Left lung (tissue), 10 donors: ENCODE results near the gene DDAH1. TPM values are rescaled to one million over a fixed set of nuclear protein-coding genes. Genes with fewer than 3 reads are reported as not detected.

ENCODE experiments used
- ATAC-seq: fragments of 200-7000 bp; cut with Tn5 transposase; one replicate; pipeline ENCODE4 v1.9.1; 2020; ENCODE audit warnings: moderate library complexity
- DNase-seq, 4 donors: peaks; one replicate each; pipeline ENCODE4 v3.0.0-alpha.2; 2013 to 2020
- H3K27ac ChIP-seq, 2 donors: fragments of 200-600 bp; sonication (generic) in 1 of 2; one replicate each; pipeline versions ENCODE4 v1.5.0 to v1.8.0; 2020 to 2021
- H3K27me3 ChIP-seq, 2 donors: fragments of 200-600 bp; sonication (generic) in 1 of 2; one replicate each; pipeline versions ENCODE4 v1.5.0 to v1.8.0; 2020 to 2021
- H3K36me3 ChIP-seq, 2 donors: fragments of 200-600 bp; sonication (generic) in 1 of 2; one replicate each; pipeline versions ENCODE4 v1.5.0 to v1.8.0; 2020 to 2021
- H3K4me1 ChIP-seq, 2 donors: fragments of 200-600 bp; one replicate each; pipeline ENCODE4 v1.8.0; 2021
- H3K4me3 ChIP-seq, 2 donors: fragments of 200-600 bp; sonication (generic) in 1 of 2; one replicate each; pipeline versions ENCODE4 v1.5.0 to v1.8.0; 2020 to 2021; ENCODE audit warnings: mild to moderate bottlenecking in 1 of 2
- H3K9me3 ChIP-seq, 2 donors: fragments of 200-600 bp; sonication (generic) in 1 of 2; one replicate each; pipeline versions ENCODE4 v1.5.0 to v1.8.0; 2020 to 2021
- intact Hi-C, 2 donors: fragments of 100-400 bp; cut with DNase I; formaldehyde crosslinking; loops; one replicate each; pipeline versions ENCODE4 v1.11.2 to v1.14.2; 2022
- polyA plus RNA-seq, 6 donors: library from polyadenylated mRNA; unstranded; fragments of 120-200 nt; gene quantifications; one replicate each; pipeline ENCODE4 v1.2.1, GENCODE V29; 2013; ENCODE audit not compliant: insufficient read length in 6 of 6
- total RNA-seq, 2 donors: library from RNA; stranded (reverse); fragmentation: NEBNext Ultra II Directional; extraction: Animal tissue kit (Norgen Biotek cat#: 25700); gene quantifications; one replicate each; pipeline ENCODE4 v1.2.1, GENCODE V29; 2021
- TF ChIP-seq, protein P1 (sequence below), 2 donors: fragments of 200-600 bp; sonication (generic) in 1 of 2; IDR thresholded peaks; one replicate each; pipeline versions ENCODE4 v1.5.0 to v1.8.0; 2021; ENCODE audit warnings: antibody characterized with exemption in 2 of 2
- donor health status: DM: no; HTN: yes; CAD: no.
- donor health status: DM: no; HTN: no; CAD: no.

The DDAH1 gene
- total and polyA plus RNA-seq, 8 donors = 71.5 to 121 (median 89.8) TPM

DNA sequence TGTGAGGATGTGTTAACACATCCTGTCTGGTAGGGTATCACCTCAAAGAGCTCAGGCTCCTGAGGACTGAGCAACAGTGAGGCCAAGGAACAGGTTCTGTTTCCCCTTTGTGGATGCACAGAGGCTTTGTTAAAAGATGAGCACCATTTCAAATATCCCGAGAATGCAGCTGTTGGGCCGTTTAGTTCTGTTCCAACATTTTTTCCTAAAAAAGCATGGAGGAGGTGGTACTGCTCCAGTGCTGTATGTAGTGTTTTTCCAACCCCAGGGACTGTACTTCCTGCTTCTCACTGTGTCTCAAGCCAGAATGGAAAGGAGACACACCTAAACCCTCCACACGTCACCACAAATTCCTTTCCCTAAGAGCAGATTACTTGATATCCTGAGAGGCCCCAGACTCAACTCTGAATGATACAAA lies 134.7 kb downstream of the DDAH1 start:
- Histone ChIP-seq H3K4me1 (peaks cover 20 to 36% of the 10 kb centered on the region in 2 donors), H3K36me3 (no peaks in the 10 kb centered on the region), H3K4me3 (no peak overlapping the region), H3K27ac (peak overlapping the region; percentile 76 to 82), H3K9me3 (peaks cover 0 to 5% of the 10 kb centered on the region in 2 donors), H3K27me3 (no peaks in the 10 kb centered on the region)
- DNase-seq = peak in 1 of 4 donors; percentile 41
- ATAC-seq = peak; percentile 80
- TF ChIP-seq, protein P1, sequence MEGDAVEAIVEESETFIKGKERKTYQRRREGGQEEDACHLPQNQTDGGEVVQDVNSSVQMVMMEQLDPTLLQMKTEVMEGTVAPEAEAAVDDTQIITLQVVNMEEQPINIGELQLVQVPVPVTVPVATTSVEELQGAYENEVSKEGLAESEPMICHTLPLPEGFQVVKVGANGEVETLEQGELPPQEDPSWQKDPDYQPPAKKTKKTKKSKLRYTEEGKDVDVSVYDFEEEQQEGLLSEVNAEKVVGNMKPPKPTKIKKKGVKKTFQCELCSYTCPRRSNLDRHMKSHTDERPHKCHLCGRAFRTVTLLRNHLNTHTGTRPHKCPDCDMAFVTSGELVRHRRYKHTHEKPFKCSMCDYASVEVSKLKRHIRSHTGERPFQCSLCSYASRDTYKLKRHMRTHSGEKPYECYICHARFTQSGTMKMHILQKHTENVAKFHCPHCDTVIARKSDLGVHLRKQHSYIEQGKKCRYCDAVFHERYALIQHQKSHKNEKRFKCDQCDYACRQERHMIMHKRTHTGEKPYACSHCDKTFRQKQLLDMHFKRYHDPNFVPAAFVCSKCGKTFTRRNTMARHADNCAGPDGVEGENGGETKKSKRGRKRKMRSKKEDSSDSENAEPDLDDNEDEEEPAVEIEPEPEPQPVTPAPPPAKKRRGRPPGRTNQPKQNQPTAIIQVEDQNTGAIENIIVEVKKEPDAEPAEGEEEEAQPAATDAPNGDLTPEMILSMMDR (IDR thresholded peaks at IDR 0.05) = no peak
- intact Hi-C loops = no loop called here

DNA sequence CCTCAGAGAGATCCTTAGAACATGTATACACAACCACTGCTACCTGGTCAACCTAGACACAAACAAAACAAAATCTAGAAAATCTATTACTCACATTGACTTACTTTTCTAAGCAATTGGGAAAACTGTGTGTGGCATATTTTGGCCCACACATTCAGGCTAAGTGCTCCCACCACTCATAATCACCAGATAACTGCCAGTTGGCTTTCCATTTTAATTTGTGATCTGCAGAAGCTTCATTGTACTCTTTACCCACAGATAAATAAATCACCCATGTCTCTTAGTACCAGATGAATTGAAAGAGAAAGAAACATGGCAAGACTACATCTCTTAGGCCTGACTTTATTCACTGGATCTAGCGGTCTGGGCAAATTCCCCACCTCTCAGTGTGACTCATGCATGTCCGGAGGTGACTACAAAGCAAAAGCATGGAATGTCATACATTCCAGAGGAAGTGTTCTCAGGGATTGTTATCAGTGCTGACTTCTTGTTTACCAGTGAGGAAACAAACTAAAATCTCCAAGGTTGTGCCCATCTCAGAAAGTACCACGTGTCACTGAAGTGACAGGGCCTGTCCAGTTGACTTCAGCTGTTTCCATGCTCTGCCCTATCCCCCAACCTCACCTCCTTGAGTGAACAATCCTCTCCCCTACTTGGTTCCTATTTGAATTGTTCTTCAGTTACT lies 136.1 kb downstream of the DDAH1 start:
- TF ChIP-seq, protein P1 (IDR thresholded peaks at IDR 0.05) = no peak
- intact Hi-C loops = no loop called here
- Histone ChIP-seq H3K4me3 (no peak overlapping the region), H3K4me1 (peaks cover 20 to 36% of the 10 kb centered on the region in 2 donors), H3K36me3 (no peaks in the 10 kb centered on the region), H3K27me3 (no peaks in the 10 kb centered on the region), H3K27ac (peak overlapping the region; percentile 76 to 82), H3K9me3 (peaks cover 0 to 3% of the 10 kb centered on the region in 2 donors)
- peak; percentile 82 for ATAC-seq
- peak in 1 of 4 donors; percentile 44 for DNase-seq

DNA sequence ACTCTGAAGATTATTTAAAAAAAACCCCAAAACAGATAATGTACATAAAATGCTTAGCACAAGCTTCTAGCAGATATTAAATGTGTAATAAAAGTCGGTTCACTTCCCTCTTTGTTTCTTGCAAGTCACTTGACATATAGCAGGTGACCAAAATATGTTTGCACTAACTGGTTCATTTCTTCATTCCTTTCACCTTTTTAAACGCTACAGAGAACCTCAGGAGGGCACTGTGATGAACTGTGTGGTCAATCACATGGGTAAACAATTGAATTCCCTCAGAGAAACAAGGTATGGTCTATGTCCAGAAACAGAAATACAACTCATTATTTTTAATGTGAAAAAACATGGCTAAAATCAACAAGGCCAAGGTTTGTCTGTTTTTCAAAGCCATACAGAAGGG lies 137.2 kb downstream of the DDAH1 start:
- no peak for ATAC-seq
- H3K9me3 ChIP-seq = no peaks in the 10 kb centered on the region
- peaks cover 20 to 36% of the 10 kb centered on the region in 2 donors for H3K4me1 ChIP-seq
- no peaks in the 10 kb centered on the region for H3K27me3 ChIP-seq
- no peaks in the 10 kb centered on the region for H3K36me3 ChIP-seq
- TF ChIP-seq, protein P1 (IDR thresholded peaks at IDR 0.05) = no peak
- H3K27ac ChIP-seq = peak overlapping the region; percentile 76 to 82
- DNase-seq = no peak
- H3K4me3 ChIP-seq = no peak overlapping the region
- intact Hi-C loops = no loop called here

DNA sequence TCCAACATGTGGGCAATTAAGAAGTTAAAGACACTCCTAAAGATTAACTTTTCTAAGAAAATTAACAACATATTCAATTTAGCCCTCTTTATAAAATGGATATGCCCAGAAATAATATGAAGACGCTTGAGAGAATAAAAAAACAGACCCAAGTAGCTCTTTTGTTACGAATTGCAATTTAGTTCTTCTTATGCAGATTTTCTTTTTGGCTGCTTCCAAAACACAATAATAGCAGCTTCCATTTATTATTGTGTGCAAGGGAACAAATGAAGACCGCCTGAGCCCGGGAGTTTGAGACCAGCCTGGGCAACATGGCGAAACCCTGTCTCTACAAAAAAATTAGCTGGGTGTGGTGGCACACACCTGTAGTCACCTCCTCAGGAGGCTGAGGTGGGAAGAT lies 138.1 kb downstream of the DDAH1 start:
- TF ChIP-seq, protein P1 (IDR thresholded peaks at IDR 0.05) = no peak
- no peaks in the 10 kb centered on the region for H3K27me3 ChIP-seq
- no peak for ATAC-seq

DNA sequence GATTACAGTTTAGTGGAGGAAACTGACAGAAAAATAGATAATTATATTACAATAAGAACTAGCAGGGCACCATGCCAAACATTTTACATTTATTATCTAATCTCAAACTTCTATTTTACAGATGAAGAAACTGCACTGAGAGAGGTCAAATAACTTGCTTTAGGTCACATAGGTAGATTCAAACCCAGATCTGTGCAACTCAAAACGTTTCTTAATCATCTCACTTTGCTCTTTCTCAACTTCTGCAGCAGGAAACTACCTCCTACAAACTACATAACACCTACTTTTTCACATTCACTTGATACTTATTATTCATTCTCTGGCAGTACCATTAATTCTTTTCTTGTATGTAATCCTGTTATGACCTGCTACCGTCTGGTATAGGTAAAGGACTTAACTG lies 138.6 kb downstream of the DDAH1 start:
- no peaks in the 10 kb centered on the region for H3K9me3 ChIP-seq
- H3K36me3 ChIP-seq = no peaks in the 10 kb centered on the region
- H3K4me3 ChIP-seq = no peak overlapping the region
- DNase-seq = no peak
- no peaks in the 10 kb centered on the region for H3K27me3 ChIP-seq
- no peak overlapping the region for H3K27ac ChIP-seq
- ATAC-seq = no peak
- H3K4me1 ChIP-seq = peaks cover 20 to 32% of the 10 kb centered on the region in 2 donors
- intact Hi-C loops = no loop called here
- TF ChIP-seq, protein P1 (IDR thresholded peaks at IDR 0.05) = no peak

More for the DNA sequence above, 138.1 kb downstream of the DDAH1 start:
- no peak for DNase-seq
- H3K9me3 ChIP-seq = no peaks in the 10 kb centered on the region
- no peak overlapping the region for H3K27ac ChIP-seq
- no peak overlapping the region for H3K4me3 ChIP-seq
- no peaks in the 10 kb centered on the region for H3K36me3 ChIP-seq
- H3K4me1 ChIP-seq = peaks cover 20 to 36% of the 10 kb centered on the region in 2 donors
- intact Hi-C loops = no loop called here
